SU-DHL-6 (cell line): ENCODE data around the gene TENT4A.

Experiments
- H2AFZ ChIP-seq: fragments of 200-600 bp; sonication (generic); 2 replicates; pipeline ENCODE4 v1.6.1; 2014; ENCODE audit warnings: low read depth, mild to moderate bottlenecking, moderate library complexity, mixed read lengths, antibody characterized with exemption, low read length; ENCODE audit not compliant: severe bottlenecking
- H3F3A ChIP-seq: fragments of 200-600 bp; shearing (Covaris generic); 2 replicates; pipeline ENCODE4 v1.6.0; 2016; ENCODE audit warnings: antibody characterized with exemption, mild to moderate bottlenecking; ENCODE audit not compliant: insufficient read depth
- H3K27ac ChIP-seq: fragments of 200-600 bp; sonication (generic); 2 replicates; pipeline ENCODE4 v1.5.1; 2016; ENCODE audit warnings: low read depth, mild to moderate bottlenecking, low read length, moderate library complexity, mixed read lengths
- H3K27me3 ChIP-seq: fragments of 200-600 bp; sonication (generic), shearing (Covaris generic); 2 replicates; pipeline ENCODE4 v1.6.0; 2014; ENCODE audit warnings: mild to moderate bottlenecking, low read length
- H3K36me3 ChIP-seq: fragments of 200-600 bp; sonication (generic); 2 replicates; pipeline ENCODE4 v1.6.1; 2014; ENCODE audit warnings: mild to moderate bottlenecking, low read length, mixed read lengths
- H3K4me2 ChIP-seq: fragments of 300-600, 200-600 bp; shearing (Covaris generic), sonication (generic); 2 replicates; pipeline ENCODE4 v1.6.0; 2014; ENCODE audit warnings: low read length, low read depth, mild to moderate bottlenecking; ENCODE audit not compliant: poor library complexity, severe bottlenecking
- H3K4me3 ChIP-seq: fragments of 200-600 bp; sonication (generic); 2 replicates; pipeline ENCODE4 v1.5.1; 2014; ENCODE audit warnings: antibody characterized with exemption, low read length, mild to moderate bottlenecking, mixed read lengths; ENCODE audit not compliant: insufficient read depth, poor library complexity, severe bottlenecking
- H3K79me2 ChIP-seq: fragments of 200-600 bp; sonication (generic); 2 replicates; pipeline ENCODE4 v1.6.1; 2014; ENCODE audit warnings: mild to moderate bottlenecking, low read length, moderate library complexity; ENCODE audit not compliant: insufficient read depth
- H3K9ac ChIP-seq: fragments of 200-600 bp; sonication (generic); 2 replicates; pipeline ENCODE4 v1.7.0; 2014; ENCODE audit warnings: mild to moderate bottlenecking, low read length
- H3K9me2 ChIP-seq: fragments of 200-600 bp; sonication (generic); replicated peaks from 2 replicates; pipeline ENCODE4 v1.6.1; 2014; ENCODE audit warnings: low read length; ENCODE audit not compliant: insufficient read depth
- H3K9me3 ChIP-seq: fragments of 200-600 bp; sonication (generic); 2 replicates; pipeline ENCODE4 v1.6.1; 2014; ENCODE audit warnings: low read length, mixed read lengths; ENCODE audit not compliant: insufficient read depth
- H4K20me1 ChIP-seq: fragments of 200-600 bp; sonication (generic); 2 replicates; pipeline ENCODE4 v1.6.1; 2014; ENCODE audit warnings: low read depth, mild to moderate bottlenecking, antibody characterized with exemption, low read length, moderate library complexity, mixed read lengths
- EZH2phosphoT487 ChIP-seq: fragments of 200-600 bp; sonication (generic), shearing (Covaris generic); conservative IDR thresholded peaks from 2 replicates; pipeline ENCODE4 v1.6.1; 2018; ENCODE audit warnings: mild to moderate bottlenecking, antibody characterized with exemption, low read length, moderate library complexity, mixed read lengths
- TF ChIP-seq, protein P1 (sequence below): fragments of 200-600 bp; sonication (generic); IDR thresholded peaks from one replicate; pipeline ENCODE4 v1.5.1; 2017; ENCODE audit warnings: antibody characterized with exemption, mild to moderate bottlenecking, low read length, moderate library complexity; ENCODE audit not compliant: insufficient read depth, poor library complexity, severe bottlenecking

The TENT4A gene

DNA sequence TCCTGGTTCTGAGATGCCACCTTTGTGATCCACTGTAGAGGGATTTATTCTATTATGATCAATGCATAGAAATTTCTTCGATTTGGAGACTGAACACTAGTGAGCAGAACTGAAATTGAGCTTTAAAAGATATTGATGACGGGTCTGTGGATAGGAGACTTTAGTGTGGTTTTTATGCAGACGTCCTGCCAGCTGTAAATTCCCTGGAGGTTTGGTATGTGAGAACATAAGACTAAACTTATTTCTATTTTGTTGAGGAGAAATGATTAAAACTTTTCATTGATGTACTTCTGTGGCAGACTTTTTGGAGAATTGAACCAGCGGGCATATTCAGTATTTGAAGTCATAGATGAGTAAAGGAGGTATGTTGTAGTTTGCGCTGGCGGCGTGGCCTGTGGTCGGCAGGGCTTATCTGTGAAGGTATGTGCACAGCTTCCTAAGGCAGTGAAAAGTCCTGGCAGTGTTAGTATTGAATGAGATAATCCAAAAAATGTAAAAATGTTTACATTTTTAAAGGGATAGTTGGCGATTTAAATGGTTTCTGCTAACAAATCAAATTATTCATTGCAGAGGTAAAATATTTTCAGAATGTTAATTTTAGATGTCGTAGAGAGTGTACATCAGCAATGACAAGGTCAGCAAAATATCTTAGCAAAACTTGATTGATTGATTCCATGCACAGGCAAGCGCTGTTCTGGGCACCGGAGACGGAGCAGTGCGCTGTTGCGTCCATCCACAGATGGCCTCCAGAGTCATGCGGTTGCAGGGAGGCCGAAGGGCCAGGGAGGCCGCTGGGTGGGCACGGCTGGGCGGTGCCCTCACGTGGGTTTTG lies 20.4 kb downstream of the TENT4A start:
- H3K4me3 ChIP-seq, result no peak overlapping the region
- no peaks in the 10 kb centered on the region for H3K9me2 ChIP-seq
- H3K9me3 ChIP-seq, result no peaks in the 10 kb centered on the region
- H2AFZ ChIP-seq, result no peak overlapping the region
- no peaks in the 10 kb centered on the region for H3K27me3 ChIP-seq
- H3K4me2 ChIP-seq, result no peak overlapping the region
- 0 out of 2 replicates have a peak, but pooled peaks cover 3% of the 10 kb centered on the region for H4K20me1 ChIP-seq
- H3K79me2 ChIP-seq, result peaks cover 90% of the 10 kb centered on the region
- H3F3A ChIP-seq, result 0 out of 2 replicates have a peak, but pooled peaks cover 1% of the 10 kb centered on the region
- no peak overlapping the region for H3K9ac ChIP-seq
- TF ChIP-seq, protein P1, sequence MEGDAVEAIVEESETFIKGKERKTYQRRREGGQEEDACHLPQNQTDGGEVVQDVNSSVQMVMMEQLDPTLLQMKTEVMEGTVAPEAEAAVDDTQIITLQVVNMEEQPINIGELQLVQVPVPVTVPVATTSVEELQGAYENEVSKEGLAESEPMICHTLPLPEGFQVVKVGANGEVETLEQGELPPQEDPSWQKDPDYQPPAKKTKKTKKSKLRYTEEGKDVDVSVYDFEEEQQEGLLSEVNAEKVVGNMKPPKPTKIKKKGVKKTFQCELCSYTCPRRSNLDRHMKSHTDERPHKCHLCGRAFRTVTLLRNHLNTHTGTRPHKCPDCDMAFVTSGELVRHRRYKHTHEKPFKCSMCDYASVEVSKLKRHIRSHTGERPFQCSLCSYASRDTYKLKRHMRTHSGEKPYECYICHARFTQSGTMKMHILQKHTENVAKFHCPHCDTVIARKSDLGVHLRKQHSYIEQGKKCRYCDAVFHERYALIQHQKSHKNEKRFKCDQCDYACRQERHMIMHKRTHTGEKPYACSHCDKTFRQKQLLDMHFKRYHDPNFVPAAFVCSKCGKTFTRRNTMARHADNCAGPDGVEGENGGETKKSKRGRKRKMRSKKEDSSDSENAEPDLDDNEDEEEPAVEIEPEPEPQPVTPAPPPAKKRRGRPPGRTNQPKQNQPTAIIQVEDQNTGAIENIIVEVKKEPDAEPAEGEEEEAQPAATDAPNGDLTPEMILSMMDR, result no peak
- no peak for TF ChIP-seq EZH2phosphoT487
- H3K27ac ChIP-seq, result no peak overlapping the region
- H3K36me3 ChIP-seq, result no peaks in the 10 kb centered on the region

DNA sequence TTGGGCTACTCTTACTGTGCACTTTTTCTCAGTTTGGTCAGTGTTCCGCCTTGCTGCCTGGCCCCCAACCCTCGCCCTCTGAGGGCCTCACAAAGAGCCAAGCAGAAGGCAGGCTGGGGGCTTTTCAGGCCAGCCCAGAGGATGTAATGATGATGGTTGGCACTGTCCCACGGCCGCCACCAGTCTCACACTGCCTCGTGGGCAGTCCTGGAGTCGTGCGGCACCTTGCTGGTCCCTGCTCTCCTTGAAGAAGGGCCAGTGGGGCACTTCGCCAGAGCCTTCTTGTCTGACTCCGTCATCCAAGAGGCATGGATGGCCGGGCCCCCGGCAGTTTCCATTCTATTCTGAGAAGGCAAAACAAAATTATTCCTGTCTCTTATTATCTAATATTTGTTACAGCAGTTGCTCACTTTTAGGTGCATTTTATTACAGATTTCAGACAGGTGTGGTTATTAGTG lies 21.0 kb downstream of the TENT4A start:
- Histone ChIP-seq H3K27me3 (no peaks in the 10 kb centered on the region), H3K36me3 (0 out of 2 replicates have a peak, but pooled peaks cover 4% of the 10 kb centered on the region), H3K4me3 (no peak overlapping the region), H3K79me2 (peaks cover 84% of the 10 kb centered on the region), H2AFZ (no peak overlapping the region), H3F3A (no peaks in the 10 kb centered on the region), H3K27ac (no peak overlapping the region), H3K9me3 (no peaks in the 10 kb centered on the region), H3K9me2 (no peaks in the 10 kb centered on the region), H3K9ac (no peak overlapping the region), H4K20me1 (0 out of 2 replicates have a peak, but pooled peaks cover 3% of the 10 kb centered on the region), H3K4me2 (no peak overlapping the region)
- TF ChIP-seq EZH2phosphoT487, result no peak
- TF ChIP-seq, protein P1, result no peak

DNA sequence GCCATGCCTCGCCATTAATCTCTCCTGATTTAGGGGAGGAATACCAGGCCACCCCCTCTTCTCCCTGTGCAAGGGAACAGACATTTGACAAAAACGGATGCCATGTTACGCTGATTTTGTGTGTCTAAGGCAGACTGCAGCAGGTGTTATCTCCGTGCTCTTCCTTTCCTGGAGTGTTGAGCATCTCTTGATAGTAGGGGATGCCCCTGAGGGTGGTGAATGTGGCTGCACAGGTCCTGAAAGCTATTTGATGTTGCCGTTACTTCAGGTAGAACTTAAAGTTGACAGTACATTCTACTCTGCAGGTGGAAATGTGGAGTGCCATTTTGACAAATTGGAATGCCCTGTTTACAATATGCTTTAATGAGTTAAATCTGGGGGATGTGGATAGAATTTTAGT lies 21.5 kb downstream of the TENT4A start:
- Histone ChIP-seq H3K9ac (no peak overlapping the region), H2AFZ (no peak overlapping the region), H3K9me2 (no peaks in the 10 kb centered on the region), H3K9me3 (no peaks in the 10 kb centered on the region), H4K20me1 (0 out of 2 replicates have a peak, but pooled peaks cover 3% of the 10 kb centered on the region), H3K27me3 (no peaks in the 10 kb centered on the region), H3K4me3 (no peak overlapping the region), H3K79me2 (peaks cover 79% of the 10 kb centered on the region), H3K4me2 (no peak overlapping the region), H3K27ac (no peak overlapping the region), H3K36me3 (0 out of 2 replicates have a peak, but pooled peaks cover 4% of the 10 kb centered on the region), H3F3A (no peaks in the 10 kb centered on the region)
- TF ChIP-seq EZH2phosphoT487, result no peak
- TF ChIP-seq, protein P1, result no peak
